Upper lobe of left lung (tissue), 4 donors: ENCODE results near the gene PLXND1.

Source experiments
- CTCF ChIP-seq, 6 experiments: fragments of 450-650 bp in 4 of 6; fragments of 200-600 bp in 2 of 6; sonication (generic) in 2 of 6; IDR thresholded peaks; one replicate each; pipeline ENCODE4 v1.5.1; 2016 to 2019; ENCODE audit warnings: antibody characterized with exemption in 6 of 6
- EP300 ChIP-seq, 4 donors: sonication (generic); formaldehyde crosslinking; IDR thresholded peaks; one replicate each; pipeline ENCODE4 v1.5.1; 2017; ENCODE audit warnings: antibody characterized with exemption in 4 of 4, control low read depth in 2 of 4
- POLR2A ChIP-seq, 4 donors: fragments of 450-650 bp; IDR thresholded peaks; one replicate each; pipeline ENCODE4 v1.5.1; 2016 to 2017; ENCODE audit warnings: antibody characterized with exemption in 4 of 4, mild to moderate bottlenecking in 2 of 4
- POLR2AphosphoS5 ChIP-seq, 2 donors: sonication (generic); formaldehyde crosslinking; IDR thresholded peaks; one replicate each; pipeline ENCODE4 v1.5.1; 2017; ENCODE audit warnings: antibody characterized with exemption in 2 of 2

- TF ChIP-seq POLR2A (IDR thresholded peaks at IDR 0.05) = no peak
- no peak for TF ChIP-seq CTCF (IDR thresholded peaks at IDR 0.05)
- no peak for TF ChIP-seq EP300 (IDR thresholded peaks at IDR 0.05)
- TF ChIP-seq POLR2AphosphoS5 (IDR thresholded peaks at IDR 0.05) = no peak
Observed at GRCh38 chr3:129579991-129580390, 26.5 kb downstream of the PLXND1 start.
